Mucosa of descending colon (tissue), 3 donors: ENCODE data around the gene COL1A2. TPM values are rescaled to one million over a fixed set of nuclear protein-coding genes. Genes with fewer than 3 reads are reported as not detected.

Experiments used
- ATAC-seq: fragments of 200-7000 bp; cut with Tn5 transposase; one replicate; pipeline ENCODE4 v1.9.1; 2020; ENCODE audit warnings: mild to moderate bottlenecking, moderate library complexity
- DNase-seq, 3 donors: peaks; one replicate each; pipeline ENCODE4 v3.0.0-alpha.2; 2020
- H3K36me3 ChIP-seq: fragments of 200-600 bp; one replicate; pipeline ENCODE4 v1.8.0; 2021; ENCODE audit warnings: low read depth, mild to moderate bottlenecking
- H3K4me1 ChIP-seq: fragments of 200-600 bp; one replicate; pipeline ENCODE4 v1.8.0; 2021; ENCODE audit warnings: low read depth, mild to moderate bottlenecking
- H3K4me3 ChIP-seq: fragments of 200-600 bp; one replicate; pipeline ENCODE4 v1.8.0; 2021; ENCODE audit warnings: mild to moderate bottlenecking
- H3K9me3 ChIP-seq: fragments of 200-600 bp; one replicate; pipeline ENCODE4 v1.8.0; 2021; ENCODE audit warnings: mild to moderate bottlenecking
- intact Hi-C, 2 donors: fragments of 100-400 bp; cut with DNase I in 1 of 2; cut with micrococcal nuclease in 1 of 2; formaldehyde crosslinking; loops; one replicate each; pipeline versions ENCODE4 v1.11.0 to v1.11.1; 2022; cut with DNase I, micrococcal nuclease
- total RNA-seq, 3 donors: library from RNA; stranded (reverse); fragmentation: NEBNext Ultra II Directional in 2 of 3; extraction: Animal tissue kit (Norgen Biotek cat#: 25700) in 2 of 3; gene quantifications; one replicate each; pipeline versions ENCODE4 v1.2.1 to v1.2.4, GENCODE V29; 2021 to 2023
- TF ChIP-seq, protein P1 (sequence below): fragments of 200-600 bp; IDR thresholded peaks from one replicate; pipeline ENCODE4 v1.8.0; 2022; ENCODE audit warnings: antibody characterized with exemption, mild to moderate bottlenecking
- donor health status: DM: no; HTN: no; CAD: no; lungs with moderate emphysema.
- donor health status: DM: no; HTN: no; CAD: no.
- donor health status: DM: no; HTN: yes; CAD: no.

COL1A2 gene
- total RNA-seq, 3 donors from 2014 or later = 35.1 to 176 (median 155) TPM

DNA sequence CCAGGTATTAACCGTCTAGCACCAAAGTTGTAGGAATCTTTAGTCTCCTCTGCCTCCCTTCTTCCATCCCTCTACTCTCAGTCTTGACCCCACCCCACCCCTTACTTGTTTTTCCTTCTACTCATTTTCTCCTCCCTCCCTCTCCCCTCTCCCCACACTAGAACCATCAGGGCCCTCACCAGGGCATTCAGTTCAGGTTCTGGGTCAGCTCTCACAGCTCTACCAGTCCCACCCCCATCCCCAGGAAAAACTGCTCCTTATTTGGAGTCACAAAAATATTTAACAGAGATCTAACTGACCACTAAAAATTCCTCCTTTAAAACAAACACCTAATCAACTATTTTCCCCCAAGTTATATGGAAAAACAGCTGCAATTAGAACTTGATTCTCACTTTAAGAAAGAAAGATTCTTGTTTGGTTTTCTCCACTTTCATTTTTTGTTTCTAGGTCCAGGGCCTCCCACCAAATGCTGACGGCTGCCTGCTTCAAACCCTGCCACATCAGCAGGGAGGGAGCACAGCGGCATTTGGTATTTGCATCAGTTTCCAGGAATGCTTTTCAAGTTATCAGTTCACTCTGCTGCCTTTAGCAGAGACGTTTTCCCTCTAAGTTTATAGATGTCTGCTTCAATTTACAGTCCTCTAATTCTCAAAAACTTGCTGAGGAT, 2.8 kb upstream of the COL1A2 start:
- no peaks in the 10 kb centered on the region for H3K36me3 ChIP-seq
- intact Hi-C loops = loop anchor here in 1 of 2 donors (10.0 kb wide), 1 partner anchor 97 kb away; no protein-coding TSS in a partner anchor
- TF ChIP-seq, protein P1, sequence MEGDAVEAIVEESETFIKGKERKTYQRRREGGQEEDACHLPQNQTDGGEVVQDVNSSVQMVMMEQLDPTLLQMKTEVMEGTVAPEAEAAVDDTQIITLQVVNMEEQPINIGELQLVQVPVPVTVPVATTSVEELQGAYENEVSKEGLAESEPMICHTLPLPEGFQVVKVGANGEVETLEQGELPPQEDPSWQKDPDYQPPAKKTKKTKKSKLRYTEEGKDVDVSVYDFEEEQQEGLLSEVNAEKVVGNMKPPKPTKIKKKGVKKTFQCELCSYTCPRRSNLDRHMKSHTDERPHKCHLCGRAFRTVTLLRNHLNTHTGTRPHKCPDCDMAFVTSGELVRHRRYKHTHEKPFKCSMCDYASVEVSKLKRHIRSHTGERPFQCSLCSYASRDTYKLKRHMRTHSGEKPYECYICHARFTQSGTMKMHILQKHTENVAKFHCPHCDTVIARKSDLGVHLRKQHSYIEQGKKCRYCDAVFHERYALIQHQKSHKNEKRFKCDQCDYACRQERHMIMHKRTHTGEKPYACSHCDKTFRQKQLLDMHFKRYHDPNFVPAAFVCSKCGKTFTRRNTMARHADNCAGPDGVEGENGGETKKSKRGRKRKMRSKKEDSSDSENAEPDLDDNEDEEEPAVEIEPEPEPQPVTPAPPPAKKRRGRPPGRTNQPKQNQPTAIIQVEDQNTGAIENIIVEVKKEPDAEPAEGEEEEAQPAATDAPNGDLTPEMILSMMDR = no peak
- H3K4me3 ChIP-seq = no peak overlapping the region
- no peaks in the 10 kb centered on the region for H3K4me1 ChIP-seq
- DNase-seq = peak in 1 of 3 donors; percentile 48
- ATAC-seq = no peak
- no peaks in the 10 kb centered on the region for H3K9me3 ChIP-seq

DNA sequence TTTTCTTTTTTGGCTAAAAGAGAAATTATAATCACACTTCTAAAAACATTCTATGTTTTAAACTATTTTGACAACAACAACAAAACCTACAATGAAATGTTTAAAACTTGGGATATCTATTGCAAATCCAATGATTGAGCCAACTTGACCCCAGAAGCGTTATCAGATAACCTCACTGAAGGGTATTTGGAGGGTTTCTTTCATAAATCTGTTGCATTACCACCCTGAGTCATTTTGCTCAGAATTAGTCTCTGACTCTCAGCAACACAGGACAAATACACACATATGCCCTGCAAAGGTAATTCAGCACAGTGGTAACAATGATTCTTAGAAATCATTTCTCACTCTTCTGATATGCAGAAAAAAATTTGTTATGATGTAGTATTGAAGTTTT, 2.3 kb upstream of the COL1A2 start:
- Histone ChIP-seq H3K4me3 (no peak overlapping the region), H3K36me3 (no peaks in the 10 kb centered on the region), H3K9me3 (no peaks in the 10 kb centered on the region), H3K4me1 (no peaks in the 10 kb centered on the region)
- intact Hi-C loops = loop anchor here in 1 of 2 donors (10.0 kb wide), 1 partner anchor 98 kb away; no protein-coding TSS in a partner anchor
- DNase-seq = no peak
- no peak for ATAC-seq
- TF ChIP-seq, protein P1 = no peak

DNA sequence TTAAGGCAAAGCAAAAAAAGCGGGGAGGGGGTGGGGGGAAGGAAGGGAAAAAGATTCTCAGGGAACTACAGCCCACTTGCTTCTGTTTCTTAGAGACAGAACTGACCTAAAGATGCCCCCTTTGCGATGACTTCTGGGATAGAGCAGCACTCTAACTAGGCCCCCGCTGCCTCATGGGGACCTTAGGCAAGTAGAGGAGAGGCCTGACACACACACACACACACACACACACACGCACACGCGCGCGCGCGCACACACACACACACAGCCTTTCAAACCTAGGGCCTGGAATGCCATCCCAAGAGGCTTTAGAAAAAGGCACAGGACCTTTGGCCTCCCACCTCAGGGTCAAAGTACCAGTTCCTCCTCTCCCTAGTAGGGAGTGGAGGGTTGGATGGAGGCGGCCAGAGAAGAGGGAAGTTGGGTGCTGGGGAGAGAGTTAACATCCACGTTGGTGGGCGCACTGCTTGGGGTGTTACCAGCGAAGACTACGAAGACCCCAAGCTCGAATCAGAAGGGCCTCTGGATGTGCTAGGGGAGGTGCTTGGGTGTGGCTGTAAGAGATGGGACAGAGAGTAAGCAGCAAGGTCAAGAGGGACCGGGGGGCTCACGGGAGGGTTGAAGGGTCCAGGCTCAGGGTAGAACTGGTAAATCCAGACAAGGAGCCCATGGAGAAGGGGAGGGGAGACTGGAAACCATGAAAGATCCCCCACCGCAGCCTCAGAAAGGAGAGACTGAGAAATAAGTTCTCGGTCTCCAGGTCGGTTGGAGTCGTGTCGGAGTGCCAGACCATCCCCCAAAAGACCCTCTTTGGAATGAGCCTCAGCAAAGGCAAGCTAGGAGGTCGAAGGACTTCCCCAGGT, 1.2 kb upstream of the COL1A2 start:
- peak in 1 of 3 donors; percentile 9 for DNase-seq
- Histone ChIP-seq H3K36me3 (no peaks in the 10 kb centered on the region), H3K9me3 (no peaks in the 10 kb centered on the region), H3K4me1 (no peaks in the 10 kb centered on the region), H3K4me3 (no peak overlapping the region)
- intact Hi-C loops = loop anchor here (2.0 to 10.0 kb wide), 2 partner anchors 97 to 99 kb away; no protein-coding TSS in a partner anchor
- no peak for ATAC-seq
- TF ChIP-seq, protein P1 = no peak

DNA sequence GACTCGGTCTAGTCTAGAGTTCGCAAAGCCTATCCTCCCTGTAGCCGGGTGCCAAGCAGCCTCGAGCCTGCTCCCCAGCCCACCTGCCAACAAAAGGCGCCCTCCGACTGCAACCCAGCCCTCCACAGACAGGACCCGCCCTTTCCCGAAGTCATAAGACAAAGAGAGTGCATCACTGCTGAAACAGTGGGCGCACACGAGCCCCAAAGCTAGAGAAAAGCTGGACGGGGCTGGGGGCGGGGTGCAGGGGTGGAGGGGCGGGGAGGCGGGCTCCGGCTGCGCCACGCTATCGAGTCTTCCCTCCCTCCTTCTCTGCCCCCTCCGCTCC, 622 bp upstream of the COL1A2 start:
- Histone ChIP-seq H3K4me3 (no peak overlapping the region), H3K9me3 (no peaks in the 10 kb centered on the region), H3K4me1 (no peaks in the 10 kb centered on the region), H3K36me3 (no peaks in the 10 kb centered on the region)
- peak in 2 of 3 donors; percentile 6 to 49 for DNase-seq
- intact Hi-C loops = loop anchor here (2.0 to 10.0 kb wide), 2 partner anchors 97 to 99 kb away; no protein-coding TSS in a partner anchor
- ATAC-seq = peak; percentile 15
- TF ChIP-seq, protein P1 = no peak

DNA sequence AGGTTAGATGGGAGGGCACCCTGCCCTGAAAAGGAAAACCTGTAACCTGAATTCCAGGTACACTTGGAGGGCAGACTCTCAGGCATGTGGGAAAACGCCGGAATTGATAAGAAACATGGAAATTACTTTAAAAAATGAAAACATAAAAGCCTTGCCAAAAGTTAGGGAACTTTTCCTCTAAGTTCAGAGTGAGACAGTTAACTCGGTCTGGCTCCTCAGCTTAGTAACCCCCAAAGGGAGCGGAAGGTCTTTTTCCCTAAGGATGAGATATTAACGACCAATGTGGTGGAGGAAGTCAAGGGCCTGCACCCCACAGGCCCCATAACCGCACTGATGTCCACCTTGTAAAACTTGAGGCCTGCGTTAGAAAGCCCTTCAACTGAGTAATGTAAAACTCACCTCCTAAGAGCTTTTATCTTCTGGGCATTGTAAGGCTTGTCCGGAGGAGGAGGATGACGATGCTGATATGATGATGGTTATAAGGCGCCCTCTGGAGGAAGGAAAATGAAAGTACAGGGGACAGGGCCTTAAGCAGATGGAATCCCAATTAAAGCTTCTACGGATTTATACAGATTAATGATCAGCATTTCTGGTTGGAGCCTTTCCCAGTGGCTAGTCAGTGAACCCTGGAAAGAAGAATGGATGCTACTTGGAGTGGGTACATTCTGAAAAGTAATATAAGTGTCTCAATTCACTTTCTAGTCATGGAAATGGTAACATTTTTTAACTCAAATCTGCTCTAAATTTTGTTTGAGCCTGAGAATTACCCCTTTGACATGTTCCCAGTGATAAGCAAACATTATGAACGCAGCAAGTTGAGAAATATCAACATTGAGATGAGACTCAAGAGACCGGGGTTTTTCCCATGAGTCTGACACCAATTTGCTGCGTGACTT, 694 bp downstream of the COL1A2 start:
- Histone ChIP-seq H3K36me3 (no peaks in the 10 kb centered on the region), H3K9me3 (no peaks in the 10 kb centered on the region), H3K4me3 (peak overlapping the region; percentile 9), H3K4me1 (no peaks in the 10 kb centered on the region)
- TF ChIP-seq, protein P1 = no peak
- intact Hi-C loops = loop anchor here (2.0 to 10.0 kb wide), 2 partner anchors 99 to 101 kb away; no protein-coding TSS in a partner anchor
- ATAC-seq (peak; percentile 72), DNase-seq (peak in 1 of 3 donors; percentile 54)
